ENCODE measurements around the gene HLA-DOB. TPM values are rescaled to one million over a fixed set of nuclear protein-coding genes. Genes with fewer than 3 reads are reported as not detected.

HLA-DOB gene
- total RNA-seq, 4 donors from 2014 or later: 1.3 to 1.6 TPM; not detected in 2

- H3K36me3 ChIP-seq: peaks cover 0 to 14% of the 10 kb centered on the region in 2 donors
- no peaks in the 10 kb centered on the region for H3K9me3 ChIP-seq
- TF ChIP-seq POLR2A (IDR thresholded peaks at IDR 0.05) (no peak), CTCF (IDR thresholded peaks at IDR 0.05) (no peak)
- DNase-seq: no peak
- no peak overlapping the region for H3K27ac ChIP-seq
- intact Hi-C loops (cut with DNase I): no loop called here
- H3K27me3 ChIP-seq: no peaks in the 10 kb centered on the region
- WGBS, 2 donors: 88 to 94% methylated on average over 9 of the region's 9 CpGs
- peaks cover 9 to 28% of the 10 kb centered on the region in 2 donors for H3K4me1 ChIP-seq
- no peak overlapping the region for H3K4me3 ChIP-seq (replicated peaks in 1 of 3)
Observed at GRCh38 chr6:32840604-32841246, 23.9 kb upstream of the HLA-DOB start.

DNA sequence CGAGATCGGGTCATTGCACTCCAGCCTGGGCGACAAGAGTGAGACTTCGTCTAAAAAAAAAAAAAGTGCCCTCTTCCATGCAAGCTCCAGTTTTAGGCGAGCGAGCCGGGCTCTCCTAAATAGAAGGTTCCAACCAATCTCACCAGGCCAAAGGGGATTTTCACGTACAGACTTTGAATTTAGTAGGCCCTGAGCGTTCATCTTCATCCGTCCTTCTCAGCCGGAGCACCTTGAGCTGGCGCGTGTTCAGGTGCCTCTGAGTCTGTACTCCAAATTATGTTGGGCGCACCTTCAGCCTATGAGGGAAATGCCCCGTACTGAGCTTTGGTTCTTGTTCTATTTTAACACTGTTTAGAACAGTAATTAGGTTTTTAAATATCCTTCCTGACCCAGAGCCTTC lies 22.6 kb upstream of the HLA-DOB start:
- no peak for TF ChIP-seq CTCF (IDR thresholded peaks at IDR 0.05)
- H3K9me3 ChIP-seq: no peaks in the 10 kb centered on the region
- peak overlapping the region in 2 of 3 donors; percentile 82 to 98 for H3K27ac ChIP-seq
- 89 to 91% methylated on average over 15 of the region's 15 CpGs for WGBS, 2 donors
- H3K27me3 ChIP-seq: no peaks in the 10 kb centered on the region
- DNase-seq: no peak
- intact Hi-C loops (cut with DNase I): loop anchor here (5.0 kb wide), 1 partner anchor 33 kb away; no protein-coding TSS in a partner anchor
- H3K36me3 ChIP-seq: peaks cover 0 to 12% of the 10 kb centered on the region in 2 donors
- no peak overlapping the region for H3K4me3 ChIP-seq (replicated peaks in 1 of 3)
- peaks cover 9 to 24% of the 10 kb centered on the region in 2 donors for H3K4me1 ChIP-seq

GRCh38 chr6:32838114-32838958 lies 21.5 kb upstream of the HLA-DOB start, which contains the start of gene TAP2:
Gene TAP2, minus strand, starts transcription at chr6:32838739. Its CDS starts 506 bp downstream, at chr6:32838233.
- Histone ChIP-seq H3K4me1 (peaks cover 7 to 22% of the 10 kb centered on the region in 2 donors), H3K36me3 (peaks cover 0 to 12% of the 10 kb centered on the region in 2 donors), H3K27me3 (no peaks in the 10 kb centered on the region), H3K4me3 (replicated peaks in 1 of 3) (peak within 1 kb of the TSS; percentile 19 to 71 (median 49)), H3K27ac (peak within 1 kb of the TSS; percentile 79 to 98 (median 82)), H3K9me3 (no peaks in the 10 kb centered on the region)
- peak; percentile 80 to 98 (median 94) for TF ChIP-seq CTCF (IDR thresholded peaks at IDR 0.05)
- peak in 1 of 2 donors; percentile 61 for TF ChIP-seq POLR2A (IDR thresholded peaks at IDR 0.05)
- intact Hi-C loops (cut with DNase I): loop anchor here (5.0 kb wide), 1 partner anchor 34 kb away; no protein-coding TSS in a partner anchor
- peak; percentile 95 to 97 for DNase-seq
- WGBS, 2 donors: 1 to 2% methylated on average over 28 to 44 of the region's 57 CpGs

DNA sequence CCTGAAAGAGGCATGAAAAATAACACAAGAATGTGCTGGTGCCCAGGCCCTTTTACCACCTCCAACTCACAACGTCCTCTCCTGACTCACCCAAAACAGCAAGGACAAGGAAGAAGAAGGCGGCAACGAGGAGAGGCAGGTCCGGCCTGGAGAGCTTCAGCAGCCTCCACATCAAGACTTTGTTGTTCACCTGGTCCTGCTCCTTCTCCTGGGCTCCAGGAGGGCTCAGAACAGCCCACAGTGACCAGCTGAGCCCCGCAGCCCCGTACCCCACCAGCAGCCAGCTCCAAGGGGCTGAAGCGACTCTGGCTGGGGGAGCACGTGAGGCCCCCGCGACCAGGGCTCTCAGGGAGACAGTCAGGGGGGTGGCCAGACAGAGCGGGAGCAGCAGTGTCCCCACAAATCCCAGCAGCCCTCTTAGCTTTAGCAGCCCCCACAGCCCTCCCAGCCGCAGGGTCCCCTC lies 20.9 kb upstream of the HLA-DOB start:
- no peaks in the 10 kb centered on the region for H3K27me3 ChIP-seq
- intact Hi-C loops (cut with DNase I): loop anchor here (5.0 kb wide), 1 partner anchor 35 kb away; no protein-coding TSS in a partner anchor
- 33 to 40% methylated on average over 10 to 12 of the region's 12 CpGs for WGBS, 2 donors
- H3K27ac ChIP-seq: peak overlapping the region; percentile 79 to 98 (median 82)
- H3K36me3 ChIP-seq: peaks cover 0 to 12% of the 10 kb centered on the region in 2 donors
- H3K4me3 ChIP-seq (replicated peaks in 1 of 3): peak overlapping the region in 2 of 3 donors; percentile 19 to 71
- peaks cover 6 to 16% of the 10 kb centered on the region in 2 donors for H3K4me1 ChIP-seq
- H3K9me3 ChIP-seq: no peaks in the 10 kb centered on the region
- no peak for DNase-seq
- TF ChIP-seq POLR2A (IDR thresholded peaks at IDR 0.05) (no peak), CTCF (IDR thresholded peaks at IDR 0.05) (no peak)
